HEK293 (cell line): ENCODE measurements around the gene SLC39A7.

Source experiments
- CTCF ChIP-seq: fragments of 450-650 bp; formaldehyde crosslinking; IDR thresholded peaks from 2 replicates; pipeline ENCODE4 v1.5.1; 2016; ENCODE audit warnings: missing biosample characterization, missing genetic modification characterization
- FEZF1 ChIP-seq: fragments of 450-650 bp; formaldehyde crosslinking; IDR thresholded peaks from 2 replicates; pipeline ENCODE4 v1.5.1; 2016; ENCODE audit warnings: missing biosample characterization, missing genetic modification characterization
- GLIS2 ChIP-seq: fragments of 450-650 bp; formaldehyde crosslinking; IDR thresholded peaks from 2 replicates; pipeline ENCODE4 v1.5.1; 2016; ENCODE audit warnings: missing biosample characterization, missing genetic modification characterization
- HOXA7 ChIP-seq: sonication (generic); formaldehyde crosslinking; IDR thresholded peaks from 2 replicates; pipeline ENCODE4 v1.8.1; 2022; ENCODE audit warnings: missing genetic modification reagents, borderline replicate concordance
- INSM2 ChIP-seq: fragments of 450-650 bp; formaldehyde crosslinking; IDR thresholded peaks from 2 replicates; pipeline ENCODE4 v1.5.1; 2016; ENCODE audit warnings: missing biosample characterization, missing genetic modification characterization
- KLF10 ChIP-seq: fragments of 450-650 bp; IDR thresholded peaks from 2 replicates; pipeline ENCODE4 v1.5.1; 2018; ENCODE audit warnings: missing biosample characterization, mild to moderate bottlenecking, missing genetic modification characterization
- KLF17 ChIP-seq: fragments of 450-650 bp; formaldehyde crosslinking; IDR thresholded peaks from 2 replicates; pipeline ENCODE4 v1.5.1; 2016; ENCODE audit warnings: missing biosample characterization, missing genetic modification characterization
- KLF8 ChIP-seq: fragments of 450-650 bp; formaldehyde crosslinking; IDR thresholded peaks from 2 replicates; pipeline ENCODE4 v1.5.1; 2016; ENCODE audit warnings: missing biosample characterization, missing genetic modification characterization
- PRDM1 ChIP-seq: fragments of 450-650 bp; formaldehyde crosslinking; IDR thresholded peaks from 2 replicates; pipeline ENCODE4; 2016; ENCODE audit warnings: missing biosample characterization, missing genetic modification characterization
- SP2 ChIP-seq: fragments of 450-650 bp; formaldehyde crosslinking; IDR thresholded peaks from 2 replicates; pipeline ENCODE4 v1.5.1; 2016; ENCODE audit warnings: missing biosample characterization, missing genetic modification characterization
- SP7 ChIP-seq: fragments of 450-650 bp; formaldehyde crosslinking; IDR thresholded peaks from 2 replicates; pipeline ENCODE4 v1.5.1; 2016; ENCODE audit warnings: missing biosample characterization, missing genetic modification characterization
- YY2 ChIP-seq: fragments of 450-650 bp; formaldehyde crosslinking; IDR thresholded peaks from 2 replicates; pipeline ENCODE4 v1.5.1; 2016; ENCODE audit warnings: missing biosample characterization, missing genetic modification characterization
- ZBTB8A ChIP-seq: fragments of 450-650 bp; formaldehyde crosslinking; IDR thresholded peaks from 2 replicates; pipeline ENCODE4 v1.5.1; 2016; ENCODE audit warnings: missing biosample characterization, missing genetic modification characterization
- ZFP3 ChIP-seq: fragments of 450-650 bp; formaldehyde crosslinking; IDR thresholded peaks from 2 replicates; pipeline ENCODE4 v1.5.1; 2016; ENCODE audit warnings: low read depth, missing biosample characterization, missing genetic modification characterization
- ZNF157 ChIP-seq: fragments of 450-650 bp; formaldehyde crosslinking; IDR thresholded peaks from 2 replicates; pipeline ENCODE4 v1.5.1; 2016; ENCODE audit warnings: missing biosample characterization, missing genetic modification characterization
- ZNF174 ChIP-seq: fragments of 450-650 bp; formaldehyde crosslinking; IDR thresholded peaks from 2 replicates; pipeline ENCODE4 v1.5.0; 2017; ENCODE audit warnings: missing biosample characterization, mild to moderate bottlenecking, missing genetic modification characterization
- ZNF202 ChIP-seq: fragments of 450-650 bp; formaldehyde crosslinking; IDR thresholded peaks from 2 replicates; pipeline ENCODE4 v1.5.1; 2016; ENCODE audit warnings: missing biosample characterization, missing genetic modification characterization, borderline replicate concordance
- ZNF223 ChIP-seq: fragments of 450-650 bp; formaldehyde crosslinking; IDR thresholded peaks from 2 replicates; pipeline ENCODE4 v1.5.1; 2016; ENCODE audit warnings: missing biosample characterization, missing genetic modification characterization
- ZNF239 ChIP-seq: fragments of 450-650 bp; formaldehyde crosslinking; IDR thresholded peaks from 2 replicates; pipeline ENCODE4 v1.5.1; 2016; ENCODE audit warnings: missing biosample characterization, missing genetic modification characterization
- ZNF248 ChIP-seq: fragments of 450-650 bp; formaldehyde crosslinking; IDR thresholded peaks from 2 replicates; pipeline ENCODE4 v1.5.1; 2017; ENCODE audit warnings: missing biosample characterization, missing genetic modification characterization
- ZNF362 ChIP-seq: fragments of 450-650 bp; formaldehyde crosslinking; IDR thresholded peaks from 2 replicates; pipeline ENCODE4 v1.5.1; 2016; ENCODE audit warnings: missing biosample characterization, missing genetic modification characterization
- ZNF37A ChIP-seq: fragments of 450-650 bp; IDR thresholded peaks from 2 replicates; pipeline ENCODE4 v1.5.1; 2018; ENCODE audit warnings: missing biosample characterization, missing genetic modification characterization
- ZNF513 ChIP-seq: fragments of 450-650 bp; IDR thresholded peaks from 2 replicates; pipeline ENCODE4 v1.5.1; 2018; ENCODE audit warnings: missing biosample characterization, missing genetic modification characterization
- ZNF521 ChIP-seq: fragments of 450-650 bp; formaldehyde crosslinking; IDR thresholded peaks from 2 replicates; pipeline ENCODE4 v1.5.1; 2017; ENCODE audit warnings: missing biosample characterization, mild to moderate bottlenecking, missing genetic modification characterization
- ZNF548 ChIP-seq: fragments of 450-650 bp; formaldehyde crosslinking; IDR thresholded peaks from 2 replicates; pipeline ENCODE4 v1.5.1; 2016; ENCODE audit warnings: missing biosample characterization, missing genetic modification characterization
- ZNF585B ChIP-seq: fragments of 450-650 bp; formaldehyde crosslinking; IDR thresholded peaks from 2 replicates; pipeline ENCODE4 v1.5.1; 2016; ENCODE audit warnings: missing biosample characterization, missing genetic modification characterization
- ZNF830 ChIP-seq: fragments of 450-650 bp; IDR thresholded peaks from 2 replicates; pipeline ENCODE4 v1.5.0; 2018; ENCODE audit warnings: missing biosample characterization, missing genetic modification characterization, low read depth, mild to moderate bottlenecking, moderate library complexity
- ZSCAN5A ChIP-seq: fragments of 450-650 bp; formaldehyde crosslinking; IDR thresholded peaks from 2 replicates; pipeline ENCODE4 v1.5.1; 2016; ENCODE audit warnings: missing biosample characterization, missing genetic modification characterization

SLC39A7 gene

GRCh38 chr6:33208091-33208967 is 7.7 kb downstream of the SLC39A7 start, which contains the start of gene RING1 (continued):
- TF ChIP-seq ZNF362 (tag by site-specific recombination) (no peak), ZNF157 (tag by site-specific recombination) (0 out of 2 replicates have a peak, but pooled peaks have one; percentile 14), ZNF548 (tag by site-specific recombination) (no peak), GLIS2 (tag by site-specific recombination) (peak; percentile 92), ZSCAN5A (tag by site-specific recombination) (peak; percentile 92), ZNF585B (tag by site-specific recombination) (no peak; the same call in 1 of the 2 replicates), ZFP3 (tag by site-specific recombination) (no peak), PRDM1 (tag by site-specific recombination) (no peak), ZNF239 (tag by site-specific recombination) (no peak), FEZF1 (tag by site-specific recombination) (no peak), YY2 (tag by site-specific recombination) (peak; percentile 91), KLF10 (tag by site-specific recombination) (peak; percentile 67; the same call in 1 of the 2 replicates), ZNF521 (no peak), ZNF248 (tag by site-specific recombination) (no peak), ZNF223 (tag by site-specific recombination) (no peak), KLF17 (tag by site-specific recombination) (no peak; the same call in 1 of the 2 replicates), ZNF830 (tag by site-specific recombination) (no peak), ZNF202 (tag by site-specific recombination) (no peak), INSM2 (tag by site-specific recombination) (peak; percentile 89), HOXA7 (CRISPR knock-in tag) (no peak), ZNF37A (tag by site-specific recombination) (no peak), CTCF (tag by site-specific recombination) (no peak; the same call in 1 of the 2 replicates), ZBTB8A (tag by site-specific recombination) (peak; percentile 40), SP2 (peak; percentile 82), ZNF513 (tag by site-specific recombination) (no peak), ZNF174 (tag by site-specific recombination) (no peak), KLF8 (tag by site-specific recombination) (peak; percentile 67; the same call in 1 of the 2 replicates), SP7 (tag by site-specific recombination) (peak; percentile 66; the same call in 1 of the 2 replicates)
